Esophagus mucosa (tissue), 1 donor: ENCODE data around the gene ALDH1L1. TPM values are rescaled to one million over a fixed set of nuclear protein-coding genes. Genes with fewer than 3 reads are reported as not detected.
"Not testable (repeated sequence)": the region's sequence is repeated elsewhere in the genome, so short reads cannot be mapped to it uniquely, and the experiment has no call there.

Source experiments
- ATAC-seq: fragments of 200-7000 bp; cut with Tn5 transposase; one replicate; pipeline ENCODE4 v1.9.1; 2020
- total RNA-seq: library from RNA; stranded (reverse); gene quantifications from one replicate; pipeline ENCODE4 v1.2.4, GENCODE V29; 2023
- donor health status: DM: yes; HTN: yes; CAD: no.

The ALDH1L1 gene
- total RNA-seq, 1 donor from 2014 or later, result 4.5 TPM

- ATAC-seq, result no peak
These were observed 75.4 kb downstream of the ALDH1L1 start for GRCh38 chr3:126104742-126105605.

DNA sequence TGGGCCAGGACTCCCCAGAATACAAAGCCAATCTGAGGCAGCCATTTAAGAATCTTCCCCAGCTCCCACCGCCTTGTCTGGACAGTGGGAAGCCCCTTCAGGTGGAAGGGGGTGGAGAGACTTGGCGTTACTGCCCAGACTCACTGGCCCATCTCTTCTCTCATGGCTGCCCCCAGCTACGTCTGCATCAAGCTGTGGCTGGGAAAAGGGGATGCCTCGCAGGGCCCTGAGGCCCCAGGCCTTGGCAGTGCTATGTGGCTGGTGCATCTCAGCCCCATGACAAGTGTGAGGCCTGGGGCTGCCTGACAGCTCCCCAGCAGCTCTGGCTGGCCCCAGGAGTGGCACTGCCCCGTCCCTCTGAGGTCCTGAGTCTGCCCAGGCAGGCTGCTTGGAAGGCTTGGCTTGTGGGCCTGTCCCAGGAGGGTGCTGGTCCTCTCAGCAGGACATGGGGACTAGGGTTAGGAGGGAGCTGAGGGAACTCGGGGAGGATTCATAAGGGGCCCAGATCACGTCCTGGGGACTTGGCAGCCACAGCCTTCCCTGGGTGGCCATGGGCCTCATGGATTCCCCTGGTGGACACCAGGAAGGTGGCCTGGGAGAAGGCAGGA is 76.3 kb downstream of the ALDH1L1 start:
- ATAC-seq, result no peak

GRCh38 chr3:126103121-126104027 is 77.0 kb downstream of the ALDH1L1 start:
- no peak for ATAC-seq

- no peak for ATAC-seq
These were observed 77.8 kb downstream of the ALDH1L1 start for GRCh38 chr3:126102530-126102951.

GRCh38 chr3:126102011-126102410 is 78.4 kb downstream of the ALDH1L1 start:
- no peak for ATAC-seq

GRCh38 chr3:126101521-126101982 is 78.8 kb downstream of the ALDH1L1 start:
- ATAC-seq, result peak; percentile 32

- ATAC-seq, result peak; percentile 15
These were observed 79.6 kb downstream of the ALDH1L1 start for GRCh38 chr3:126100634-126101301.

GRCh38 chr3:126100269-126100633 is 80.1 kb downstream of the ALDH1L1 start:
- ATAC-seq, result no peak

DNA sequence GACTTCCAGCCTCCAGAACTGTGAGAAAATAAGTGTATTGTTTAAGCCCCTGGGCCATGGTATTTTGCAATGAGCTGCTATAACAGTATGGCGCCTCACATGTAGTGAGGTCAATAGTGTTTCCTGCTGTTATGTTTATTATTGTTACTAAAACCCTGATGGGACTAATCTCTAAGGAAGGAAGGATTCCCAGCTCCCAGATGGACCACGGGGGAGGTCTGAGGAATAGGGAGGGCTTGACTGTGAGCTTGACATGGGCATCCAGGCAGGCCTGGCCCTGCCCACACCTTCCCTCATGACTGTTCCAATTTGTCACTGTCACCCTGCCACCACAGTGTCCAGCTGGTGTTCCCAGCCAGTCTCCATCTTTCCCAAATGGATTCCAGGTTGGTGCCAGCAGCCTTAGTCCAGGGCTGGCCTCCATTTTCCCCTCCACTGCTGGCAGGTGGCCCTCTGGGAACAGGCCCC is 82.0 kb downstream of the ALDH1L1 start:
- no peak for ATAC-seq

- no peak for ATAC-seq
These were observed 82.6 kb downstream of the ALDH1L1 start for GRCh38 chr3:126097801-126098200.

DNA sequence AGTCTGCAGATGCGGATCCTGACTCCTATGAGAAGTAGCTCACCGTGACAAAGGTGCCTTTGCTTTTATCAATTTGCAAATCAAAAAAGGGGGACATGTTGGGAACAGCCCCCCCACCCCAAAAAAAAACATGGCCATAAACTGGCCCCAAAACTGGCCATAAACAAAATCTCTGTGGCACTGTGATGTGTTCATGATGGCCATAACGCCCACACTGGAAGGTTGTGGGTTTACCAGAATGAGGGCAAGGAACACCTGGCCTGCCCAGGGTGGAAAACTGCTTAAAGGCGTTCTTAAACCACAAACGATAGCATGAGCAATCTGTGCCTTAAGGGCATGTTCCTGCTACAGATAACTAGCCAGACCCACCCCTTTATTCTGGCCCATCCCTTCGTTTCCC is 84.1 kb downstream of the ALDH1L1 start:
- not testable (repeated sequence) for ATAC-seq

- ATAC-seq, result not testable (repeated sequence)
These were observed 88.3 kb downstream of the ALDH1L1 start for GRCh38 chr3:126092128-126092527.

GRCh38 chr3:126087552-126088175 is 92.7 kb downstream of the ALDH1L1 start:
- no peak for ATAC-seq

DNA sequence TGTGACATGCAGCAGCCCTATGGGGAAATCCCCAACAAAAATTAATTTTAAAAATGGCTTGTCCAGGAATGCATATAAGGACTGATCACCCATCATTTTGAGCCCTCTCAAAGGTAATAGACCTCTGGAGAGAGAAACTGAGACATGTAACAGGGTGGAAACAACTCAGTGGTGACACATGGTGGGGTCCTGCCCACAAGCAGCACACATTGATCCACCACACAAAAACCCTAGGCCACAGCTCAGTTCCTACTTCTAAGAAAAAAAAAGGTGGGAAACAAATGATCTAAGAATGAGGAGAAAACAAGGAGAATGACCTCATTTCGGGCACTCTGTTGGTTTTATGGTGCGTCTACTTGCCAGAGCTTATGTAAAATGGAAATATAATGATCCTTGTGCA is 94.5 kb downstream of the ALDH1L1 start:
- ATAC-seq, result no peak

- no peak for ATAC-seq
These were observed 95.1 kb downstream of the ALDH1L1 start for GRCh38 chr3:126085276-126085675.

DNA sequence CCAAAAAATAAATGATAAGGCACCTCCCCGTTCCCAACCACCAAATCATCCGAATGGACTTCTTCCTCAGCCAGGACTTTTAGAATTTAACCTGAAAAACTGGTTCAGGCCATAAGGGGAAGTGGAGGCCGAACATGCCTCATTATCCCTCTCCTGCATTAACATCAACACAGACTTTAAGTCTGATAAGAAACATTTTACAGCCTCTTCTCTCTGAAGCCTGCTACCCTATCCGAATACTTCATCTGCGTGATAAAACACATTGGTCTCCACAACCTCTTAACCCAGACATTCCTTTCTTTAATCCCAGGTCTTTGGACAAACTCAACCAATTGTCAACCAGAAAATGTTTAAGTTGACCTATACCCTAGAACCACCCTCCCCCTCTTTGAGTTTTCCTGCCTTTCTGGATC is 95.6 kb downstream of the ALDH1L1 start:
- ATAC-seq, result no peak

DNA sequence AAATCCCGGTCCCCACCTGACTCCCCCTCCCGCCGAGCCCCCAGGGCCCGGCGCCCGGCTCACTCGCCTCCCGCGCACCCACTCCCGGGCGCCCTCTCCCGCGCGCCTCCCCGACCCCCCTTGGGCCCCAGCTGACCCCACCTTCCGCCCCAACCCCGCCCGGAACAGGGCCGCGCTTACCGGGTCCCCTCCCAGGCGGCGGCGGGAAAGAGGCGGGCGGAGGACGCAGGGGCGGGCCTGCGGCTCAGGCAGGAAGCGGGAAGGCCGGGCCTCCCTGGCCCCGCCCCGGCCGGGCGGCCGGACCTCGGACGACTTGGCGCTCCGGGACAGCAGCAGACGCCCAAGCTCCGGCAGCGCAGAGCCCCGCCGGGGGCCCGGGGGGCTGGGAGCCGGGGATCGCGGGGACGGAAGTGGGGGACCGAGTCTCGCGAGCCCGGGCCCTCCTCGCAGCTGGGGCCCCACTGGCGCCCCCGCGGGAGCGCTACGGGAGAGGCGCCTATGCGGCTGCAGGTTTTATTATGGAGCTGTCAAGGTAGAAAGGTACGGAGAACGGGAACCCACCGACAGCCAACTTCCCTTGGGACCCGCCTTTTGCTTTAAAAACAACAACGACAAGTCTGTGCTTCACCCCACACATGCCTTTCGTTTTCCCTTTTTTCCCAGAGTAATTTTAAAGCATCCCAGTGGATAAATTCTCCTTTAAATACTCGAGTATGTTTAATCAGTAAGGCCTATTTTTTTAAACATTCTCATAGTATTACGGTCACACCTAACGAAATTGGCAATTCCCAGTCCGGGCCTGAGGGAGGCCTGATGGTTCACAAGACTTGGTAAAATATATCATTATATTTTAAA is 96.2 kb downstream of the ALDH1L1 start, which contains the start of gene SLC41A3:
TSS of gene SLC41A3 (minus strand) at position 212 of the 855 bp plus-strand sequence. CDS start 15,905 bp downstream, outside the sequence.
- ATAC-seq, result peak; percentile 90

DNA sequence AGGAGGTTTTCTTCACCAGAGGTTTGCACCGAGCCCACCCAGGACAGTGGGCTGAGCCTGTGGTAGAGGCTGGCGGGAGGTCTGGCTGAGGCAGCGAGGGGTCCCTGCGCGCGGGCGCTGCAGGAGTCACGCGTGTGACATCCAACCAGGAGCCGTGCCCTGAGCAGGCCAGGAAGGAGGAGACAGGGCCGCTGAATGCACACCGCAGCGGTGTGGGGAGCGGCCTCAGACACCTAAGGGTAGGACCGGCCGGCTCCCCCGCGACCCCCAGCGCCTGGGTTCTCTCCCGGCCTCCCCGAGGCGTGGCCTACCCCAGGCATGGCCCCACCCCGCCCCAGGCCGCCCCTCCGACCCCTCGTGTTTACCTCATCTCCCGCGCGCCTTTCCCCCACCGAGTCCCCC is 96.9 kb downstream of the ALDH1L1 start:
- ATAC-seq, result peak; percentile 62

- no peak for ATAC-seq
These were observed 97.3 kb downstream of the ALDH1L1 start for GRCh38 chr3:126083138-126083445.

GRCh38 chr3:126082362-126083137 is 97.8 kb downstream of the ALDH1L1 start:
- no peak for ATAC-seq
